Hepatocyte (in vitro differentiated cells): ENCODE data around the gene NUCKS1. TPM values are rescaled to one million over a fixed set of nuclear protein-coding genes. Genes with fewer than 3 reads are reported as not detected.
A peak's percentile ranks its signal among the peaks of the same experiment; 100 is the strongest.

ENCODE experiments used
- DNase-seq: peaks from one replicate; pipeline ENCODE4 v3.0.0-alpha.2; 2016; ENCODE audit warnings: low spot score
- H2AFZ ChIP-seq: fragments of 200-600 bp; sonication (generic); 2 replicates; pipeline ENCODE4 v1.6.0; 2016; ENCODE audit warnings: antibody characterized with exemption, mild to moderate bottlenecking
- H3K27ac ChIP-seq: fragments of 200-600 bp; sonication (generic); 2 replicates; pipeline ENCODE4 v1.5.1; 2016; ENCODE audit warnings: mild to moderate bottlenecking
- H3K27me3 ChIP-seq: fragments of 200-600 bp; sonication (generic); 2 replicates; pipeline ENCODE4 v1.6.1; 2016
- H3K36me3 ChIP-seq: fragments of 200-600 bp; sonication (generic); replicated peaks from 2 replicates; pipeline ENCODE4 v1.5.1; 2016; ENCODE audit warnings: low read depth; ENCODE audit not compliant: insufficient read depth
- H3K4me1 ChIP-seq: fragments of 200-600 bp; sonication (generic); 2 replicates; pipeline ENCODE4 v1.5.1; 2016; ENCODE audit warnings: mild to moderate bottlenecking, moderate library complexity; ENCODE audit not compliant: insufficient read depth
- H3K4me2 ChIP-seq: fragments of 200-600 bp; sonication (generic); 2 replicates; pipeline ENCODE4 v1.6.0; 2016
- H3K4me3 ChIP-seq: fragments of 200-600 bp; sonication (generic); 2 replicates; pipeline ENCODE4 v1.5.1; 2016; ENCODE audit warnings: mild to moderate bottlenecking
- H3K79me2 ChIP-seq: fragments of 200-600 bp; sonication (generic); 2 replicates; pipeline ENCODE4 v1.6.0; 2017; ENCODE audit warnings: mild to moderate bottlenecking
- H3K9me2 ChIP-seq: fragments of 200-600 bp; sonication (generic); replicated peaks from 2 replicates; pipeline ENCODE4 v1.6.0; 2017; ENCODE audit warnings: mild to moderate bottlenecking; ENCODE audit not compliant: insufficient read depth
- H3K9me3 ChIP-seq: fragments of 200-600 bp; sonication (generic); 2 replicates; pipeline ENCODE4 v1.5.1; 2016; ENCODE audit warnings: low read depth, mild to moderate bottlenecking
- H4K20me1 ChIP-seq: fragments of 200-600 bp; sonication (generic); 2 replicates; pipeline ENCODE4 v1.6.0; 2016; ENCODE audit warnings: mild to moderate bottlenecking; ENCODE audit not compliant: insufficient read depth, poor library complexity, severe bottlenecking
- EZH2 ChIP-seq: fragments of 200-600 bp; sonication (generic); IDR thresholded peaks from 2 replicates; pipeline ENCODE4 v1.6.1; 2016; ENCODE audit warnings: antibody characterized with exemption, mild to moderate bottlenecking, borderline replicate concordance
- EZH2phosphoT487 ChIP-seq: fragments of 200-600 bp; sonication (generic); IDR thresholded peaks from one replicate; pipeline ENCODE4 v1.6.1; 2018; ENCODE audit warnings: antibody characterized with exemption, mild to moderate bottlenecking, low read depth, moderate library complexity; ENCODE audit not compliant: unreplicated experiment, severe bottlenecking
- WGBS: methylation state at CpG from one replicate; pipeline ENCODE4 v1.1.6; 2016; ENCODE audit warnings: low lambda C conversion rate; ENCODE audit errors: missing lambda C conversion rate; 5-methylcytosine and 5-hydroxymethylcytosine counted together
- polyA plus RNA-seq: library from polyadenylated mRNA; unstranded; fragments of >200 nt; fragmentation: Nextera tagmentation; extraction: Ambion mirVana; gene quantifications from 2 replicates; pipeline ENCODE4 v1.2.1, GENCODE V29; 2016
- total RNA-seq: library from RNA; depleted of rRNA; stranded (reverse); fragments of >200 nt; gene quantifications from 2 replicates; pipeline ENCODE4 v1.2.3, GENCODE V29; 2014
- TF ChIP-seq, protein P1 (sequence below): fragments of 200-600 bp; sonication (generic); IDR thresholded peaks from 2 replicates; pipeline ENCODE4 v1.5.1; 2016; ENCODE audit warnings: antibody characterized with exemption, mild to moderate bottlenecking; ENCODE audit not compliant: poor library complexity

Gene NUCKS1
- total and polyA plus RNA-seq, 2 experiments from 2014 or later = 28.4 to 143 TPM

DNA sequence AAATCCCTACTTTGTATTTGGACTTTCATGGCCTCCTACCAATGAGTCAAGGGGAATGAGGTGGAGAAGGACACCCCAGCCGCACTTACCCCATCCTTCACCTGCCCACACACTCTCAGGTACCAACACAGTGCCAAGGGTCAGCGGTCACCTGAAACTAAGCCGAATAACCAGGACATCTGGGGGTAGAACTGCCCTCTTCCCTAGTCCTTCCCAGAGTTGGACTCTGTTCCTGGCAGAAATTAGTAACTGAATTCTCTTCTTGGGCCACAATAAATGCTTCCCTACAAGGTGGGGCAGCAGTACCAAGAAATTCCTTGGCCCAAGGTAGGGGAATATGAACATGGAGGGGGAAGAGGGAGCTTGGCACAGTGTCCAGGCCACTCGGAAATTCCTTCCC, 77.0 kb downstream of the NUCKS1 start:
- H3K9me2 ChIP-seq = no peaks in the 10 kb centered on the region
- H3K4me3 ChIP-seq = no peak overlapping the region
- 85% methylated on average over 4 of the region's 4 CpGs for WGBS
- no peaks in the 10 kb centered on the region for H3K27me3 ChIP-seq
- H3K9me3 ChIP-seq = no peaks in the 10 kb centered on the region
- H3K79me2 ChIP-seq = peaks cover 60% of the 10 kb centered on the region
- peaks cover 76% of the 10 kb centered on the region for H3K4me1 ChIP-seq
- no peak for DNase-seq
- peak overlapping the region; percentile 33 for H3K27ac ChIP-seq
- H3K36me3 ChIP-seq = no peaks in the 10 kb centered on the region
- no peak overlapping the region for H2AFZ ChIP-seq
- no peaks in the 10 kb centered on the region for H4K20me1 ChIP-seq
- H3K4me2 ChIP-seq = no peak overlapping the region
- TF ChIP-seq EZH2phosphoT487 (no peak), EZH2 (no peak)
- TF ChIP-seq, protein P1, sequence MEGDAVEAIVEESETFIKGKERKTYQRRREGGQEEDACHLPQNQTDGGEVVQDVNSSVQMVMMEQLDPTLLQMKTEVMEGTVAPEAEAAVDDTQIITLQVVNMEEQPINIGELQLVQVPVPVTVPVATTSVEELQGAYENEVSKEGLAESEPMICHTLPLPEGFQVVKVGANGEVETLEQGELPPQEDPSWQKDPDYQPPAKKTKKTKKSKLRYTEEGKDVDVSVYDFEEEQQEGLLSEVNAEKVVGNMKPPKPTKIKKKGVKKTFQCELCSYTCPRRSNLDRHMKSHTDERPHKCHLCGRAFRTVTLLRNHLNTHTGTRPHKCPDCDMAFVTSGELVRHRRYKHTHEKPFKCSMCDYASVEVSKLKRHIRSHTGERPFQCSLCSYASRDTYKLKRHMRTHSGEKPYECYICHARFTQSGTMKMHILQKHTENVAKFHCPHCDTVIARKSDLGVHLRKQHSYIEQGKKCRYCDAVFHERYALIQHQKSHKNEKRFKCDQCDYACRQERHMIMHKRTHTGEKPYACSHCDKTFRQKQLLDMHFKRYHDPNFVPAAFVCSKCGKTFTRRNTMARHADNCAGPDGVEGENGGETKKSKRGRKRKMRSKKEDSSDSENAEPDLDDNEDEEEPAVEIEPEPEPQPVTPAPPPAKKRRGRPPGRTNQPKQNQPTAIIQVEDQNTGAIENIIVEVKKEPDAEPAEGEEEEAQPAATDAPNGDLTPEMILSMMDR = no peak

DNA sequence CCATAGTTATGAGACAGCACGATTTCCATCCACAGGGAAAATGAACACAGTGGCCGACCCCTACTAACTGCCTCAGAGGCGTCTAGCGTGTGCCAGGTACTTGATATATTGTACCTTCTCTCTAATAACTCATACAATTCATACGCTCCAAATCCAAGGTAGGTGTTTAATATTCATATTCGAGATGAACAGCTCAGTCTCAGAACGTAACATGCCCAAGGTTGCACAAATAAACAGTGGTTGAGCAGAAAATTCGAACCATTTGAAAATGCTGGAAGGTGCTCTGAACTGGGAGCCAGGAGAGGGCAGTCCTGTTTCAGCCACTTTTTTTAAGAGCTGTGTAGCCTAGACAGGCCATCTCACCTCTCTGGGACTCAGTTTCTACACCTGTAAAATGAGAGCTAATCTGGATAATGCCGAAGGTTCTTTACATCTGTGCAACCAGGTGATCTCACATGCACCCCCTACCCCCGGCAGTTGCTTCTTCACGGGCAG, 77.5 kb downstream of the NUCKS1 start:
- Histone ChIP-seq H2AFZ (no peak overlapping the region), H3K4me3 (no peak overlapping the region), H3K27me3 (no peaks in the 10 kb centered on the region), H3K36me3 (no peaks in the 10 kb centered on the region), H3K27ac (peak overlapping the region; percentile 6), H3K9me2 (no peaks in the 10 kb centered on the region), H4K20me1 (no peaks in the 10 kb centered on the region), H3K4me2 (no peak overlapping the region), H3K79me2 (peaks cover 59% of the 10 kb centered on the region), H3K9me3 (no peaks in the 10 kb centered on the region), H3K4me1 (peaks cover 76% of the 10 kb centered on the region)
- DNase-seq = no peak
- TF ChIP-seq, protein P1 = no peak
- no peak for TF ChIP-seq EZH2
- TF ChIP-seq EZH2phosphoT487 = no peak
- WGBS = 64% methylated on average over 11 of the region's 11 CpGs

DNA sequence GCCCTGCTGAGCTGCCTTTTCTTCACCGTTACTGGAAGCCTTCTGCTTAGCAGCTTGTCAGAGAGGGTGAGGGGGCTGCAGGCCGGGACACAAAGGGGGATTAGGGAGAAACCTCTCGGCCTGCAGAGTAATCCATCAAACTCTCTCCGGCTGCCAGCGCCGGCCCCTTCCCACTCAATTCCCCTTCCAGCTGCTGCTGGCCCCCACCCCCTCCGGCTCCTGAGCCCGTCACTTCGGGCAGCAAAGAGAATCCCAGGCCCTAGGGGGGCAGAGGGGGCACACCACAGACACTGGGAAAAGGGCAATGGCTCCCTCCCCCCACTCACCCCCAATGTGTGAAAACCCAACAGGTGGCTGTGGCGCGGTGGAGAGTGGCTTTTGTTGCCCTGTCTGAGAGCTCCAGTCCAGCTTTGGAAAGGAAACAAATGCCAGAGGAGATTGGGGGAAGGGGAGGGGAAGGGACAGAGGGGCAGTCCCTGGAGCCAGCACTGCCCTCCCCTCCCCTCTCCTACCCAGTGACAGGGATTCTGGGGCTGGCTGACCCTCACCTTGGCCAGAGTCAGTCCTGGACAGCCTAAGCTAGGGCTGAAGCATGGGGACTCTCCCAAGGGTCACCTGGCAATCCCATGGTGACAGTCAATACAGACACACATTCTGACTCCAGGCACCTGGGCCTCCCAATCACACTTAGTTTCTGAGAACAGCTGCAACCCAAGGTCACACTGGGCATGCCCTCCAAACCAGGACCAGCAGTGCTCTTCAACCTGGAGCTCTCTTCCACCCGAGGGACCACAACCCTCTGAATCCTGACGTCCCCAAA, 79.2 kb downstream of the NUCKS1 start:
- Histone ChIP-seq H3K79me2 (peaks cover 55% of the 10 kb centered on the region), H3K4me2 (no peak overlapping the region), H3K36me3 (no peaks in the 10 kb centered on the region), H3K9me3 (no peaks in the 10 kb centered on the region), H3K27ac (no peak overlapping the region), H2AFZ (no peak overlapping the region), H4K20me1 (no peaks in the 10 kb centered on the region), H3K9me2 (no peaks in the 10 kb centered on the region), H3K4me1 (peaks cover 66% of the 10 kb centered on the region), H3K4me3 (no peak overlapping the region), H3K27me3 (no peaks in the 10 kb centered on the region)
- WGBS = 54% methylated on average over 8 of the region's 13 CpGs
- no peak for DNase-seq
- TF ChIP-seq, protein P1 = no peak
- TF ChIP-seq EZH2phosphoT487 (no peak), EZH2 (no peak)
